ENCODE data around the gene RETREG3.

- TF ChIP-seq CTCF (IDR thresholded peaks at IDR 0.05), result no peak
- no peak for TF ChIP-seq POLR2A (IDR thresholded peaks at IDR 0.05)
Measured at GRCh38 chr17:42623732-42624596, 14.8 kb upstream of the RETREG3 start.
